Measurements from ENCODE around the gene AZGP1.

- TF ChIP-seq CTCF (IDR thresholded peaks at IDR 0.05; ENCODE audit: low read length) (no peak), EZH2 (optimal IDR thresholded peaks at IDR 0.05; ENCODE audit: low read depth, low read length) (no peak), EZH2phosphoT487 (IDR thresholded peaks at IDR 0.05; ENCODE audit: low read length) (no peak)
Observed at GRCh38 chr7:99971242-99971641, 4.6 kb downstream of the AZGP1 start.

Measured in MM.1S (cell line).